GM18526 (cell line): ENCODE measurements around the gene GJB4.

Experiments
- POLR2A ChIP-seq: IDR thresholded peaks from 3 replicates; pipeline ENCODE4 v1.6.1; 2011; ENCODE audit not compliant: insufficient read length; ENCODE audit errors: extremely low read depth

GJB4 gene

DNA sequence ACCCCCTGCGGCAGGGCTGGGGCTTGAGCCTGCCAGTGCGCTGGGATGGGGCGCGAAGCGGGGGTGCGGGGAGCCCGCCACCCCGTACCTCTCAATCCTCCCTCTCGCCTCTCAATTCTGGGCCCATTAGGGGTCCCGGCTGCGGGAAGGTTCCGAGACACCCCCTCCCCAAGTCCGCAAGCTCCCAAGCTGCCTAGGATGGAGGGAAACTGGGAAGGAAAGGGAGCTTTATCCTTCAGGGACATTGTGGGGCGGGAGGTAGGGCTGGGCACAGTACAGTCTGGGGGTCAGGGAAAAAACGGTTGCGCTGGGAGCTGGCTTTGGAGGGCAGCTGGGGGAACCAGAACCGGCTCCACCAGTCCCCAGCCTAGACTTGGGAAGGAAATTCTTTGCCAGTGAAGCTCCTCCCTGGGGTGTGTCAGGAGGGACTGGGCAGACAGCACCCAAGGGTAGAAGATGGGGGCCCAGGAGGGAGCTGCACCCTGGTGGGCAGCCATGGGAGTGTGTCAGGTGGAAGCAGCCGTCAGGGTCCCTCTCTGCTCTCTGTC lies 22.4 kb downstream of the GJB4 start:
- no peak for TF ChIP-seq POLR2A

DNA sequence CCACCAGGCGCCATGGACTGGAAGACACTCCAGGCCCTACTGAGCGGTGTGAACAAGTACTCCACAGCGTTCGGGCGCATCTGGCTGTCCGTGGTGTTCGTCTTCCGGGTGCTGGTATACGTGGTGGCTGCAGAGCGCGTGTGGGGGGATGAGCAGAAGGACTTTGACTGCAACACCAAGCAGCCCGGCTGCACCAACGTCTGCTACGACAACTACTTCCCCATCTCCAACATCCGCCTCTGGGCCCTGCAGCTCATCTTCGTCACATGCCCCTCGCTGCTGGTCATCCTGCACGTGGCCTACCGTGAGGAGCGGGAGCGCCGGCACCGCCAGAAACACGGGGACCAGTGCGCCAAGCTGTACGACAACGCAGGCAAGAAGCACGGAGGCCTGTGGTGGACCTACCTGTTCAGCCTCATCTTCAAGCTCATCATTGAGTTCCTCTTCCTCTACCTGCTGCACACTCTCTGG lies 25.2 kb downstream of the GJB4 start:
- TF ChIP-seq POLR2A = no peak

DNA sequence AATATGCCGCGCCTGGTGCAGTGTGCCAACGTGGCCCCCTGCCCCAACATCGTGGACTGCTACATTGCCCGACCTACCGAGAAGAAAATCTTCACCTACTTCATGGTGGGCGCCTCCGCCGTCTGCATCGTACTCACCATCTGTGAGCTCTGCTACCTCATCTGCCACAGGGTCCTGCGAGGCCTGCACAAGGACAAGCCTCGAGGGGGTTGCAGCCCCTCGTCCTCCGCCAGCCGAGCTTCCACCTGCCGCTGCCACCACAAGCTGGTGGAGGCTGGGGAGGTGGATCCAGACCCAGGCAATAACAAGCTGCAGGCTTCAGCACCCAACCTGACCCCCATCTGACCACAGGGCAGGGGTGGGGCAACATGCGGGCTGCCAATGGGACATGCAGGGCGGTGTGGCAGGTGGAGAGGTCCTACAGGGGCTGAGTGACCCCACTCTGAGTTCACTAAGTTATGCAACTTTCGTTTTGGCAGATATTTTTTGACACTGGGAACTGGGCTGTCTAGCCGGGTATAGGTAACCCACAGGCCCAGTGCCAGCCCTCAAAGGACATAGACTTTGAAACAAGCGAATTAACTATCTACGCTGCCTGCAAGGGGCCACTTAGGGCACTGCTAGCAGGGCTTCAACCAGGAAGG lies 25.8 kb downstream of the GJB4 start:
- no peak for TF ChIP-seq POLR2A

DNA sequence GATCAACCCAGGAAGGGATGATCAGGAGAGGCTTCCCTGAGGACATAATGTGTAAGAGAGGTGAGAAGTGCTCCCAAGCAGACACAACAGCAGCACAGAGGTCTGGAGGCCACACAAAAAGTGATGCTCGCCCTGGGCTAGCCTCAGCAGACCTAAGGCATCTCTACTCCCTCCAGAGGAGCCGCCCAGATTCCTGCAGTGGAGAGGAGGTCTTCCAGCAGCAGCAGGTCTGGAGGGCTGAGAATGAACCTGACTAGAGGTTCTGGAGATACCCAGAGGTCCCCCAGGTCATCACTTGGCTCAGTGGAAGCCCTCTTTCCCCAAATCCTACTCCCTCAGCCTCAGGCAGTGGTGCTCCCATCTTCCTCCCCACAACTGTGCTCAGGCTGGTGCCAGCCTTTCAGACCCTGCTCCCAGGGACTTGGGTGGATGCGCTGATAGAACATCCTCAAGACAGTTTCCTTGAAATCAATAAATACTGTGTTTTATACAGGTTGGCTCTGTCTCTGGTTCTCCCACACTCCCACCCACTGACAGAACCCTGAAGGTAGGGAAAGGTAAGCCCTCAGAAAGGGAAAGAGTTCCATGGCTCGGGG lies 26.4 kb downstream of the GJB4 start:
- TF ChIP-seq POLR2A = no peak

DNA sequence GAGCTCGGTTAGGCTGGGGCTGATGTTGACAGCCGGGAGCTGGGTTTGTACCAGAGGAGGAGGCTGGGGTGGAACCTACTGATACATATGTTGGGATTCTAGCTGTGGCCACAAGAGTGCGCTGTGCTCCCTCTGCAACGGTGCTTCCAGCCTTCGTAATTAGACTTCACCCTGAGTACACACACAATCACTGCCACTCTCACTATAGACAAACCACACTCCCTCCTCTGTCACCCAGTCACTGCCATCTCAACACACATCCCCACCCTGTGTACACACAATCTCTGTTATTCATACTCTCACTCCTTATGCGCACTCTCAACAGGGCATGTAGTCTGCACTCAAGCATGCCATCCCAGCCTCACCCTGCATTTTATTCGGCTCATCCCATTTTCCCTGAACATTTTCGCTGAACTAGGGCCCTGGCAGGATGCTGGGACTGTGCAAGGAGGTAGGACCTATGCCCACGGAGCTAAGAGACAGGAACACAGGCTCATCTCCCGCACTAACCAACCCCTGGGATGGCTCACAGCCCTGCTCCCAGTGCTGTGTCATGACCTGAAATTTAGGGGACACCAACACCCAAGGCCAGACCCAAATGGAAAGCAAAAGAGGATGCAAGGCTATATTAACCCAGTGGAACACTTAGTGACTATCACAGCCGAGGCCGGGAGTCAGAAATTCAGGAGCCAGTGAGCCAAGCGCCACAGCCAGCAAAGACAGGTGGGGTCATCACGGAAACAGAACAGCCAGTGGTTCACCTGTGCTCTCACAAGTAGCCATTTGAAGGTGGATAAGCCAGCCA lies 27.2 kb downstream of the GJB4 start:
- TF ChIP-seq POLR2A = no peak

DNA sequence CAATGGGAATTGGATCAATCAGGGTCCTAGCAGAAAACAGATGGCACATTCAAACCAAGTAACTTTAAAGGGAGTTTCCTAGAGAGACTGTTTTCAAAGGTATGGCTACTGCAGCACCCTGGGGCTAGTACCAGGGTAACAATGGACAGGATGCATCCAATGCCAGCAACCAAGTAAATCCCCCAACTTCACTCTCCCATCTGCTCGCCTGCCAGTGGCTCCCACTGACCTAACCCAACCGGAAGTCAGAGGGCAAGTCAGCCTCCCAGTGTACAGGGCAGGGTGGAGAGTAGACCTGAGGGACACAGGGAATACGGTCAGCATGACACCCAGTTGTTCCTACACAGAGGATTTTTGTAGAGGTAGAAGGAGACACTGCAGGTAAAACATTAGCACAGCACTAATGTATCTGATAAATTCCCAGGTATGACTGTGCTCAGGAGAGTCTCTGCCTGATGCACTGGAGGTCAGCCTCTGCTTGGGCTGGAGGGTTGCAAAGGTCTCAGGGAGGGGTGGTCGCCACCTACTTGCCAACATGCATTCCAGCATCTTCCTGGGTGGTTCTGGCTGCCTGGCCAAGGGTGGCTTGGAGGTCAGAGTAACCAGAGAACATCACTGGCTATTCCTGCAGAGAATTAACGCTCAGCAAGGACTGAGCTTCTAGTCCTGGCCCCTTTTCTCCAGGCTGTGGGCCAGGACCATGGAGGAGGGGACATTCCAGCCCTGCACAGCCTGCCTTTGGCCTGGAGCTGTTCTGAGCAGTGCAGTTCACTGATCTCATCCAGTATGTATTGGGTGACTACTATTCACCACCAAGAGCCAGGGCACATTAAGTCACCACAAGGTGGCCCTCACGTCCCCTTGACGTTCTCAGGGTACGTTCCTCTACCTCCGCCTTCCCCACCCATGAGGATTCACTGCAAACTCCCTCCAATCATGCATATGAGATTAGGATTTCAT lies 28.2 kb downstream of the GJB4 start:
- TF ChIP-seq POLR2A = no peak

DNA sequence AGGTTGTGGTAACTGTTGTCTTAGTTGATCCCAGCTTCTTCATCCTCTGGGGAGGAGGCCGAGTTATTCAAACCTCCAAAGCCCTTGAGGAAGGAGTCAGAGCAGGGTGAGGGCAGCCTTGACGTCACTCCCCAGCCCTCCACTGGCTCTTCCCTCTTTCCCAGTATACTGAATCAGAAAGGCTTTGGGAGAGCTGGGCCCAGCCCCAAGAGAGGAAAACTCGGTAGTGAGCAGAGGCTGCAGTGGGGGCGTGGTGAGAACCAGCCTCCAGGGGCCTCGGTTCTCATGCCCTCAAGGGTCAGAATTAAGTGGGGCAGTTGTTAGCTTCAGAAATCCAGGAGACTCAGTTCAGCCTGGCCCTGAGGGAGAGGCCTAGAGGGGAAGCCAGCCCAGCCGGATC lies 31.4 kb downstream of the GJB4 start:
- TF ChIP-seq POLR2A = no peak

DNA sequence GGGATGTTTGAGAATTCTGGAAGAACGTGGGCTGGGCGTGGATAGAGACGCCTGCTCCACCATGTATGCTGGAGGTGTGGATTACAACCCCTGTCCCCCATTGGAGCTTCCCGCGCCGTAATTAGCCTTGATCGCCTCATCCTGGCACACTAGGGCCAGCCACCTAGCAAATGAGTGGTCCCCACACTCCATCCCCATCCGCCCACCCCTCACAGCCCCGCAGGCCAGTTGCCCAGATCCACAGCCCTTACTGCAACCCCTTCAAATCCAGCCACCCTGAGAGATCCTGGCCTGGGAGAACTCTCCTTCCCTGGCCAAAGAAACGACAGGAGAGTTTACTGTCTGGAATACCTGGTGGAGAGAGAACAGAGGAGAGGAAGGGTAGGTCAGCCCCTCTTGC lies 32.9 kb downstream of the GJB4 start:
- TF ChIP-seq POLR2A = no peak

DNA sequence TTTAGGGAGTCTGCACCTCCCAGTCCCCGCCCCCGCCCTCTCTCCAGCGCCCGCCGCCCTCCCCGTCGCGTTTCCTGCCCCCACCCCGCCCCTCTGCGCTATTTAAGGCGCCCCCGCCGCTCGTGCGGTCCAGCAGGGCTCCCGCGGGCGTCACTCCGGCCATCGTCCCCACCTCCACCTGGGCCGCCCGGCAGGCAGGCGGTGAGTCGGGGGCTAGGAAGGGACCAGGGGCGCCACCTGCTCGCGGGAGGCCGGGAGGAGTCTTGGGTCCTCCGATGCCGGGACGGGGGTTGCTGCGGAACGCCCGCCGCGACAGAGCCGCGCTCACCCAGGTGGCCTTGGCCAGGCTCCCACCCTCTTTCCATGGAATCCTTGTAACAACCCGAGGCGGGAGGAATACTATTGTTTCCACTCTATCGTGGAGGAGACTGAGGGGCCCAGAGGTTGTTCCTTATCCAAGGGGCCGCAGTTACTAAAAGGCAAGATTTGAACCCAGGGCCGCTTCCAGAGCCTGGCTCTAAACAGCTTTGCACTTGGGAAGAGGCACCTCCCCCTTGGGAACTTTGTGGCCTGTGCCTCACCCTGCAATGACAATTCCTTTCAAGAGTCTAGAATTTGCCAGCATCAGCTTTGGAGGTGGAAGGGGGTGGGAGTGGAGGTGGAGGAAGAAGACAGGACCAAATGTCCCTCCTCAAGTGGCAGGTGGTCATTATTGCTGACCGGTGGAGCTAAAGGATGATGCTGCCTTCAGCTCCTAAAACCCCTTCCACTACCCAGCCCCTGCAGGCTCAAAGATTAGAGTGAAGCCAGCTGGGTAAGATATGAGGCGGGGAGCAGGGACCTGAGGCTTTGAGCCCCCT lies 33.6 kb downstream of the GJB4 start, which contains the start of gene GJA4:
Gene GJA4, plus strand, starts transcription at position 132 of the 860 bp plus-strand sequence. CDS start 1,215 bp downstream, outside the sequence.
- no peak for TF ChIP-seq POLR2A

DNA sequence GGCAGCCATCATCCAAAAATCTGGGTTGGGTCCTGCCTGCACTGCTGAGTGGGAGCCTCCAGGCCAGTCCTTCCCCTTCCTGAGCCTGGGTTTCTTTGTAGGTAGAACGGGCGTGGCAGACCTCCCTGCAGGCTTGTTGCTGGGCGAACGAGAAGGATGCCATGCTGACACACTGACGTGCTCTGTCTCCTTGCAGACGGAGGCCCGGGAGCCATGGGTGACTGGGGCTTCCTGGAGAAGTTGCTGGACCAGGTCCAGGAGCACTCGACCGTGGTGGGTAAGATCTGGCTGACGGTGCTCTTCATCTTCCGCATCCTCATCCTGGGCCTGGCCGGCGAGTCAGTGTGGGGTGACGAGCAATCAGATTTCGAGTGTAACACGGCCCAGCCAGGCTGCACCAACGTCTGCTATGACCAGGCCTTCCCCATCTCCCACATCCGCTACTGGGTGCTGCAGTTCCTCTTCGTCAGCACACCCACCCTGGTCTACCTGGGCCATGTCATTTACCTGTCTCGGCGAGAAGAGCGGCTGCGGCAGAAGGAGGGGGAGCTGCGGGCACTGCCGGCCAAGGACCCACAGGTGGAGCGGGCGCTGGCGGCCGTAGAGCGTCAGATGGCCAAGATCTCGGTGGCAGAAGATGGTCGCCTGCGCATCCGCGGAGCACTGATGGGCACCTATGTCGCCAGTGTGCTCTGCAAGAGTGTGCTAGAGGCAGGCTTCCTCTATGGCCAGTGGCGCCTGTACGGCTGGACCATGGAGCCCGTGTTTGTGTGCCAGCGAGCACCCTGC lies 34.7 kb downstream of the GJB4 start:
- no peak for TF ChIP-seq POLR2A

DNA sequence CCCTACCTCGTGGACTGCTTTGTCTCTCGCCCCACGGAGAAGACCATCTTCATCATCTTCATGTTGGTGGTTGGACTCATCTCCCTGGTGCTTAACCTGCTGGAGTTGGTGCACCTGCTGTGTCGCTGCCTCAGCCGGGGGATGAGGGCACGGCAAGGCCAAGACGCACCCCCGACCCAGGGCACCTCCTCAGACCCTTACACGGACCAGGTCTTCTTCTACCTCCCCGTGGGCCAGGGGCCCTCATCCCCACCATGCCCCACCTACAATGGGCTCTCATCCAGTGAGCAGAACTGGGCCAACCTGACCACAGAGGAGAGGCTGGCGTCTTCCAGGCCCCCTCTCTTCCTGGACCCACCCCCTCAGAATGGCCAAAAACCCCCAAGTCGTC lies 35.2 kb downstream of the GJB4 start:
- TF ChIP-seq POLR2A = no peak

DNA sequence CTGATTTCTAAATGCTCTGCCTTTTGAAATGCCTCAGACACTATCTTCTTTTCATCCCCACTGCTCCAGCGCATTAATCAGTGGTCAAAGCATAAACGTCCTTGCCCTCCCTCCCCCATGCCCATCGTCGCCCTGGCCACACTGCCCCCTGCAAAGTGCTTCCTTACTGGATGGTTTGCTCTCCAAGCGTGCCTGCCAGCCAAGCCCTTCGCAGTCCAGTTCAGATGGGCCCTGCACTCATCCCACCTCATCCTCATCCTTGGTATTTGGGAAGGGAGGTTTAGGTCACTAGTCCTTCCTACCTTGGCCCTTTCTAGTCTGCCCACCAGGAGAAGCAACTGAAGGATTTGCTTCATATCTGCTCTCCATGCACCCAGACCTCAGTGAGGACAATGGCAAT lies 36.4 kb downstream of the GJB4 start:
- no peak for TF ChIP-seq POLR2A

DNA sequence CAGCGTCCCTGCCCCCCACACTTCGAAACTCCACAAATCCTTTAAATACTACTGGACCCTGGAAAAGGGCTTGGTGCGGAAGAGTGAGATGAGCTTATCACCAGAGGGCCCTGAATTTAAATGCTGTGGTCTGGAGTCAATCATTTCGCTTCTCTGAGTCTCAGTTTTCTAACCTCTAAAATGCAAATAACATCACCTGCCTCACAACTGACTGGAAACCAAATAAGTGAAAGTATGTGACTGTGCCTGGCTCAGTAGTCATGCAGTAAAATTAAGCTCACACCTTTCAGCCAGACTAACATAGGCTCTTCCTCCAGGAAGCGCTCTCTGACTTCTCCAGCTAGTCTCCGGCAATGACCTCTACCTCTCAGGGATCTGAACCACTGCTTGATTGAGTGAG lies 37.5 kb downstream of the GJB4 start:
- no peak for TF ChIP-seq POLR2A
